Heart right ventricle (tissue), 16 donors: ENCODE measurements around the gene RPLP2. TPM values are rescaled to one million over a fixed set of nuclear protein-coding genes. Genes with fewer than 3 reads are reported as not detected.

Source experiments
- ATAC-seq, 8 donors: fragments of 200-7000 bp; cut with Tn5 transposase; one replicate each; pipeline ENCODE4 v1.9.1; 2020; ENCODE audit warnings: mild to moderate bottlenecking in 8 of 8, moderate library complexity in 8 of 8, moderate number of reproducible peaks in 1 of 8
- DNase-seq, 2 donors: peaks; one replicate each; pipeline ENCODE4 v3.0.0-alpha.2; 2020
- H3K27ac ChIP-seq, 10 donors: fragments of 200-600 bp; sonication (generic) in 2 of 10; one replicate each; pipeline versions ENCODE4 v1.5.0 to v1.8.0; 2020 to 2022; ENCODE audit warnings: mild to moderate bottlenecking in 3 of 10
- H3K27me3 ChIP-seq, 7 donors: fragments of 200-600 bp; one replicate each; pipeline ENCODE4 v1.8.0; 2021 to 2022; ENCODE audit warnings: mild to moderate bottlenecking in 2 of 7
- H3K36me3 ChIP-seq, 9 donors: fragments of 200-600 bp; sonication (generic) in 1 of 9; one replicate each; pipeline versions ENCODE4 v1.5.0 to v1.8.0; 2020 to 2022; ENCODE audit warnings: mild to moderate bottlenecking in 2 of 9
- H3K4me1 ChIP-seq, 9 donors: fragments of 200-600 bp; sonication (generic) in 1 of 9; one replicate each; pipeline versions ENCODE4 v1.5.0 to v1.8.0; 2020 to 2022; ENCODE audit warnings: mild to moderate bottlenecking in 4 of 9
- H3K4me3 ChIP-seq, 10 donors: fragments of 200-600 bp; sonication (generic) in 2 of 10; one replicate each; pipeline versions ENCODE4 v1.5.0 to v1.8.0; 2020 to 2022; ENCODE audit warnings: mild to moderate bottlenecking in 7 of 10, moderate library complexity in 2 of 10
- H3K9me3 ChIP-seq, 11 donors: fragments of 200-600 bp in 10 of 11; sonication (generic) in 2 of 11; one replicate each; pipeline versions ENCODE4 v1.5.0 to v1.8.0; 2013 to 2022; ENCODE audit warnings: mild to moderate bottlenecking in 2 of 11, control low read depth in 1 of 11, moderate library complexity in 1 of 11
- WGBS, 2 donors: extraction: QIAGEN DNeasy Blood & Tissue Kit; methylation state at CpG; one replicate each; pipeline ENCODE4 v1.1.7; 2013; ENCODE audit warnings: inconsistent platforms in 1 of 2; 5-methylcytosine and 5-hydroxymethylcytosine counted together
- intact Hi-C, 10 donors: fragments of 100-400 bp; cut with DNase I; formaldehyde crosslinking; loops; one replicate each; pipeline versions ENCODE4 v1.11.1 to v1.14.2; 2022
- polyA plus RNA-seq, 2 donors: library from polyadenylated mRNA; stranded (reverse); fragments of 200-250 nt; gene quantifications; one replicate each; pipeline ENCODE4 v1.2.3, GENCODE V29; 2013
- total RNA-seq, 10 donors: library from RNA; stranded (reverse); fragmentation: NEBNext Ultra II Directional in 3 of 10; extraction: Animal tissue kit (Norgen Biotek cat#: 25700) in 3 of 10; gene quantifications; one replicate each; pipeline versions ENCODE4 v1.2.1 to v1.2.4, GENCODE V29; 2021 to 2023
- TF ChIP-seq, protein P1 (sequence below), 9 donors: fragments of 200-600 bp; sonication (generic) in 2 of 9; IDR thresholded peaks; one replicate each; pipeline versions ENCODE4 v1.5.0 to v1.8.0; 2021 to 2022; ENCODE audit warnings: antibody characterized with exemption in 9 of 9, mild to moderate bottlenecking in 5 of 9, moderate library complexity in 1 of 9
- donor health status: Arrhythmogenic right ventricular cardiomyopathy.
- donor health status: ischemic (EF 13 %, LVEDD 7.1; RV severe dilation, severe dysfunction).
- donor health status: healthy with polysubstance abuse.
- donor health status: DM: no; HTN: yes; CAD: no.
- donor health status: DM: no; HTN: no; CAD: no.
- donor health status: ischemic (EF 25% LVEDD 6.9; RV normal size, moderate dysfunction).
- donor health status: ischemic (EF 25% LVEDD 5.7; RV mildly dilated, moderate dysfunction).
- donor health status: healthy.
- donor health status: DM: yes; HTN: yes; CAD: no.
- donor health status: Ischemic cardiomyopathy.
- donor health status: ischemic (EF 35%, LVEDD 5.7; RV mildly dilated, moderate dysfunction).
- donor health status: nonischemic (EF 11% LVEDD 7.7; RV severe dilation, severe dysfunction).
- donor health status: DM: yes; HTN: yes; CAD: no.
- donor health status: PGD.
- donor health status: ischemic (EF 29% LVEDD 5.4; RV normal size, mild dysfunction).
- donor health status: nonischemic (EF 23%, LVEDD 6.1; RV moderate dilation, normal function).

RPLP2 gene
- total and polyA plus RNA-seq, 12 donors = 765 to 1,699 (median 918) TPM

DNA sequence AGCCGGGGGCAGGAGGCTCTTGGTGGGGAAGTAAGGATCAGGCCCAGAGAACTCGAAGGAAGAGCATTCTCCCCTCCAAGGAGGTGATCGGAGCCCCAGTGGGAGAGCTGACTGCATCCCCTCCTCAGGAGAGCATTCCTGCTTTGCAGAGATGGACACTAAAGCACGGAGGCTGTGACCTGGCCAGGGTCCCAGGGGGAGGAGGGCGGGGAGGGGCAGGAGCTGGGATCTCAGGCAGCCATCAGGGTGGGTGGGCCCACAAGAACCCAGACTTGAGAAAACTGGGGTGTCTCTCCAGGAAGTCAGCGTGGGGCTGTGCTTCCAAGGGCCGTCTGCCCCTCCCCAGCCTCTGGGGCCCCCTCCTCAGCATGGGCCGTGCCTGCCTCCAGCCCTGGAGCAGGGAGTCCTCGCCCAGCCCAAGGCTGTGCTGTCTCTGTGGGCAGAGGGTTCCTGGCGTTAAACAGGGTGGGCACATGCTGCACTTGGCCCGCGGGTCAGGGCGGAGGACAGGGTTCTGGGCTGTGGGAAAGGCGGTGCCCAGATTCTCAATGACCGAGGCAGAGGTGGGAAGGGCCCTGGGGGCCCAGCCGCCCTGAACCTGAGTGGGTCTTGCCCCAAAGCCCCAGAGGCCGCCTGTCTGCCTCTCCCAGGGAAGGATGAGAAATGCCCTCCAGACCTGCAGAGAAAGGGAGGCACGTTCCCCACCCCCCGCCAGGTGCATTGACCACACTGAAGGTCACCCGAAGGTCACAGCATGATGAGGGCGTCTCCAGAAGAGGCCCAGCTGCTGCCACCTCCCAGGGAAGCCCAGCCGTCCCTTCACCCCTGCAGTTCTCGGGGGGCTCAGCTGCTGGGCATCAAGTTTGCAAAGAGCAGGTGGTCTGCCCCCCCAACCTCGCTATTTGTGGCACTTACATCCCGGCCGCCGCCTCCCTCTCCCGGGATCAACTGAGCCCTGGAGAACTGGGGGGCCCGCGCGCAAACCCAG lies 20.5 kb upstream of the RPLP2 start:
- Histone ChIP-seq H3K9me3 (no peaks in the 10 kb centered on the region), H3K27ac (no peak overlapping the region), H3K4me1 (peaks cover 0 to 5% (median 0%) of the 10 kb centered on the region in 9 donors), H3K36me3 (peaks cover 0 to 24% (median 0%) of the 10 kb centered on the region in 9 donors), H3K4me3 (peak overlapping the region in 3 of 10 donors; percentile 3 to 26 (median 5)), H3K27me3 (peaks cover 0 to 31% (median 25%) of the 10 kb centered on the region in 7 donors)
- ATAC-seq (no peak), DNase-seq (no peak)
- TF ChIP-seq, protein P1, sequence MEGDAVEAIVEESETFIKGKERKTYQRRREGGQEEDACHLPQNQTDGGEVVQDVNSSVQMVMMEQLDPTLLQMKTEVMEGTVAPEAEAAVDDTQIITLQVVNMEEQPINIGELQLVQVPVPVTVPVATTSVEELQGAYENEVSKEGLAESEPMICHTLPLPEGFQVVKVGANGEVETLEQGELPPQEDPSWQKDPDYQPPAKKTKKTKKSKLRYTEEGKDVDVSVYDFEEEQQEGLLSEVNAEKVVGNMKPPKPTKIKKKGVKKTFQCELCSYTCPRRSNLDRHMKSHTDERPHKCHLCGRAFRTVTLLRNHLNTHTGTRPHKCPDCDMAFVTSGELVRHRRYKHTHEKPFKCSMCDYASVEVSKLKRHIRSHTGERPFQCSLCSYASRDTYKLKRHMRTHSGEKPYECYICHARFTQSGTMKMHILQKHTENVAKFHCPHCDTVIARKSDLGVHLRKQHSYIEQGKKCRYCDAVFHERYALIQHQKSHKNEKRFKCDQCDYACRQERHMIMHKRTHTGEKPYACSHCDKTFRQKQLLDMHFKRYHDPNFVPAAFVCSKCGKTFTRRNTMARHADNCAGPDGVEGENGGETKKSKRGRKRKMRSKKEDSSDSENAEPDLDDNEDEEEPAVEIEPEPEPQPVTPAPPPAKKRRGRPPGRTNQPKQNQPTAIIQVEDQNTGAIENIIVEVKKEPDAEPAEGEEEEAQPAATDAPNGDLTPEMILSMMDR (IDR thresholded peaks at IDR 0.05) = no peak
- 37 to 40% methylated on average over 27 to 31 of the region's 31 CpGs for WGBS, 2 donors
- intact Hi-C loops = no loop called here

DNA sequence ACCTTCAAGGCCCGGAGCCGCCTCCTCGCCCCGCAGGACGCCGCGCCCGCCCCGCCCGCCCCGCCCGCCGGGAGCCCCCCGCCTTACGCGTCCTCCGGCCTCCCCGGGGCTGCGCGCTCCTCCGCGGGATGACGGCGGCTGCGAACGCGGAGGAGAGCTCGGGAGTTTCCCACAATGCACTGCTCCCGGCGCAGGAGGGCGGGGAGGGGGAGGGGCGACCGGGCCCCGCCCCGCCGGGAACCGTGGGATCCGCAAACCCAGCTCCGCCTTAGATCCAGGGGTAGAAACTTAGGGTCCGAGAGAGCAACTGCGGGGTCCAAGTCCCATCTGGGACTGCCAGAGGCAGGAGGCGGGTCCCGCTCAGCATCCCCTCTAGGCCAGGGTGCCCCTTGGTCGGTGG lies 19.8 kb upstream of the RPLP2 start, which contains the start of gene CEND1:
Gene CEND1, minus strand, starts transcription at position 148 of the 400 bp plus-strand sequence. CDS start 1,514 bp downstream, outside the sequence.
- Histone ChIP-seq H3K27ac (no peak within 1 kb of the TSS), H3K4me1 (peaks cover 0 to 10% (median under 1%) of the 10 kb centered on the region in 9 donors), H3K36me3 (peaks cover 0 to 24% (median 0%) of the 10 kb centered on the region in 9 donors), H3K9me3 (no peaks in the 10 kb centered on the region), H3K4me3 (peak within 1 kb of the TSS in 3 of 10 donors; percentile 3 to 26 (median 5)), H3K27me3 (peaks cover 0 to 31% (median 25%) of the 10 kb centered on the region in 7 donors)
- DNase-seq = no peak
- WGBS, 2 donors = 3 to 4% methylated on average over 33 to 44 of the region's 44 CpGs
- TF ChIP-seq, protein P1 (IDR thresholded peaks at IDR 0.05) = no peak
- intact Hi-C loops = no loop called here
- ATAC-seq = peak in 3 of 8 donors; percentile 7 to 21 (median 13)

DNA sequence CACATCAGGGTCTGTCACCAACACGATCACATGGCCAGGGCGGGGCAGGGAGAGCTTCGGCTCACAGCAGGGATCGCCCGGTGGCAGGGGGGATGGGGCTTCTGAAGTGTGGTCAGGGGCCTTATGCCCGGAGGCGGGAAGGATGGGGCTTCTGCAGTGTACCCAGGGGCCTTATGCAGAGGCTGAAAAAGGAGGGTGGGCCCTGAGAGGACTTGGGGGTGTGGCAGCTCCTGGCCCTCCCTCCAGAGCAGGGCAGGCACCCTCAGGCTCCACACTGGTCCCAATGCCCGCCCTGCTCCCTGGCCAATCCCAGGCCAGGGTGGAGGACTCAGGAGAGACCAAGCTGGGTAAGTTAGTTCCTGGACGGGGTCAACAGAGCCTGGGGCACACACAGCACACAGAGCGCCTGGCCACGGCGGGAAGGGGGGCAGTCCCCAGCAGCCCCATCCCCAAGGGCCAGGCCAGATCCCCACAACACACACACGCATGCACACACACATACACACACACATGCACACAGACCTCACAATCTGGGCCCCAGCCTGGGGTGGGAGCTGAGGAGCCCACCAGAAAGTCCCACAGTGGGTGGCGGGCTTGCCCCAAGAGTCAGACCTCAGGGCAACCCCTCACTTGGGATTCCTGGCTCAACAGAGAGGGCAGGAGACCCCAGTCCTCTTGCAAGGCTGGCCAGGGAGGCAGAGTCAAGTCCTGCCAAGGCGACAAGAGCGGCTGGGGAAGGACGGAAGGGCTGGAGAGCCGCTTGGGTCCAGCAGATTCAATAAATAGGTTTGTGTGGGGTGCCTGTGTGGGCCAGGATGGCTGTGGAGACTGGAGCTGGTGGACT lies 18.8 kb upstream of the RPLP2 start:
- TF ChIP-seq, protein P1 (IDR thresholded peaks at IDR 0.05) = no peak
- Histone ChIP-seq H3K9me3 (no peaks in the 10 kb centered on the region), H3K27me3 (peaks cover 0 to 31% (median 25%) of the 10 kb centered on the region in 7 donors), H3K4me1 (peaks cover 5 to 20% (median 10%) of the 10 kb centered on the region in 9 donors), H3K36me3 (peaks cover 0 to 24% (median 0%) of the 10 kb centered on the region in 9 donors), H3K4me3 (no peak overlapping the region), H3K27ac (no peak overlapping the region)
- ATAC-seq = no peak
- DNase-seq = peak in 1 of 2 donors; percentile 13
- WGBS, 2 donors = 66 to 74% methylated on average over 18 of the region's 18 CpGs
- intact Hi-C loops = no loop called here
